GM19193 (cell line): ENCODE data around the gene LPP.

Experiments used
- POLR2A ChIP-seq: IDR thresholded peaks from 4 replicates; pipeline ENCODE4 v1.6.1; 2011; ENCODE audit not compliant: insufficient read depth, insufficient read length; ENCODE audit errors: extremely low read depth

LPP gene

DNA sequence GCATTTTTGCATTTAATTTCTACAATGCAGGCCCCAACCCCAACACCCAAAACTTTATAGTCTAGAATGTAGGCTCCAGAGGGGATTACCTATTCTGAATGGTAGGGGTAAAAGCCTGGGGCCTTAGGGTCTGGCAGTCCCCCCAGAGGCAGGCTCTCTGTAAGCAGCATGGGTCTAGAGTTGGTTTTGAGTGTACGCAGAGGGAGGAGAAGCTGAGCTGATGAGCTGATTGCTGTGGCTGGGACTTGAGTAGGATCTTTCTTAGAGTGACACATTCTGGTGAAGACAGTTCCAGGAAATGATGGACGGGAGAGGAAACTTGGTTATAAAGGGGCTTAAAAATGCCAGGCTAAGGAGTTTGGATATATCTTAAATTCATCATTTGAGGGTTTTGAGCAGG lies 2.1 kb downstream of the LPP start:
- TF ChIP-seq POLR2A = no peak

DNA sequence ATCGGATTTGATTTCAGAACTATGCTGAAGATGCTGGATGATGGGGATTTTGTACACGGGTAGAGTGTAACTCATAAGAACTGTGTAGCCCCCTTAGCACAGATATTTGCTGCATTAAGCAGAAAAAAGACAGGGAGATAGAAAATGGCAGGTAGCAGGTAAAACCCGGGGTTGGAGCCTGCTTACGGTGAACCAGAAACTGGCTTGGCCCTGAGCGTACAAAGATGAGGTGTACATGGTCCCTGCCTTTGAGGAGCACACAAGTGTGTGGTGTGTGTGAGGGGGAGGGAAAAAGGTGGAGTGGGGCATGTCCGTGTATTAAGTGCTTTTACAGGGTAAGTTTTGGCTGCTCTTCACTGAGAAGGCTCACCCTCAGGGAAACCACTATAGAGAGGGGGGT lies 3.5 kb downstream of the LPP start:
- TF ChIP-seq POLR2A = no peak

DNA sequence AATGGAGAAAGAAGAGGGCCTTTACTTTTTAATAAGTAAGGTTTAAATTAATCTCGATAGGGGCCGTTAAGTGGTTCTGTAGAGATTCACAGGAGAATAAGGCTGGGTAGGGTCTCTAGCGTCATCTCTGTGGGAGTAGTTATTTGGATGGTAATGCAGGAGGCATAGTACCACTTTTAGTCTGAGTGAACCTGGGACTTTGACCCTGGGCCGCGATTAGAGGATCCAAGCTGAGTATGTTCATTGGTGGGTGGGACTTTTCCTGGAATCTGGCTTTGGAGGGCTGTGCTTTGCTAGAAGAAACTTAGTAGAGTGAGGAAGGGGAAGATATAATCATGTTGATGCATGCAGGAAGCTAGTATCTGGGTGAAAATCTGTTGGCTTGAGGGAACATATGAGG lies 4.0 kb downstream of the LPP start:
- no peak for TF ChIP-seq POLR2A

DNA sequence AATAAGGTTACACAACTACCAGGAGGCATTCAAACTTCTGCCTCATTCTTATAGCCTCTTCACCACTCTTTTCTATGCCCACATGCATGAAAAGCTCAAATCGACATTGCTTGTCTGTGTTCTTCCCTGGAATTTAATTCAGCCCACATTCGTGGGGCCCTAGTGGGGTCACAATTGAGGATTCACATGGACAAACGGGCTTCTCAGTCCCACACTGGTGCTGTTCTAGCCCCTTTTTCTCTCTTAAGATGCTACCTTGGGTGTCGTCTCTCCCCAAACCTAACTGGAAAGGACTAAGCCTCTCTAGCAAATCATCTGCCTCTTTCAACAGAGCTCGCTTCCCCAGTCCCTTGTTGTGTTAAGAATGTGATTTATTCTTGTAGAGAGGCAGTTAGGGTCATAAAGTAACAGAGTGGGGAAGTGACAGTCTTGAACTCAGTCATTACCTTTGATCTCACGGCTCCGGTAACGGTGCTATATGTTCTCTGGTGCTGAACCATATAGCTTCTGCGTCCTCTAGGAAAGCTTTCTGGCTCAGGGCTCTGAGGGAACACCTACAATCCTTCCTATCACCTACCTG lies 4.9 kb downstream of the LPP start:
- TF ChIP-seq POLR2A = no peak

DNA sequence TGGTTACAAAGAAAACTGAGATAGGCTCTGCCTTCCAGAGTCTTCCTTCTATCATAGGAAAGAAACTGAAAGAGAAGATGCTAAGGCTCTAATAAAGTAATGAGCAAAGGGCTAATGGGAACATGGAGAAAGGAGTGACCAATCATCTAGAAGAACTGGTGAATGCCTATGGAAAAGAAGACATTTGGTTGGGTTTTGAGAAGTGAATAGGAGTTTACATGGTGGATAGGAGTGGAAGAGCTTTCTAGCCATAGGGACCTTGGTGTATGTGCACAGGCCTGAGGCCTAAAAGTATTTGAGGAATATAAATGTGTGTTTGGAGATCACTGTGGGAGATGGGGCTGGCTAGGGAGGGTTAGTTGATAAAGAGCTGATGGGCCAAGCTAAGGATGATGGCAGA lies 6.8 kb downstream of the LPP start:
- TF ChIP-seq POLR2A = no peak

DNA sequence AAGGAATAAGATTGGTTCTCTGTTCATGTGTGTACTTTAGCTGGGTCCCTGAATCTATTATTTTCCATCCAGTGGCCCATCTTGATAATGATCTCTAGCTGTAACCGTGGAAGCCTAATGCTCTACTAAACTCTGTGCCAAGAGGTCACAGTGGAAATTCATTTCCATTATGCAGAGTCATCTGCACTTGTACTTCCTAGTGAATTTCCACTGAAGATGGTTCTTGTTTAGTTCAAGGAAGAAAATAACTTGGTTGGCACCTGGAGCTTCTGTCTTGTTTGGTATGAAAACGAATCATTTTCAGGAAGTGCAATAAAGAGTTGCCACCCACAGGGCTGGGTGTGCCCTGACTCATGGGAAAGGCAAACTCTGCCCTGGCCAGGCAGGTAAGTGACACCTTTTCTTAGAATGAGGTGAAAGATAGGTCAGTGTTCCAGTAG lies 10.3 kb downstream of the LPP start:
- no peak for TF ChIP-seq POLR2A

DNA sequence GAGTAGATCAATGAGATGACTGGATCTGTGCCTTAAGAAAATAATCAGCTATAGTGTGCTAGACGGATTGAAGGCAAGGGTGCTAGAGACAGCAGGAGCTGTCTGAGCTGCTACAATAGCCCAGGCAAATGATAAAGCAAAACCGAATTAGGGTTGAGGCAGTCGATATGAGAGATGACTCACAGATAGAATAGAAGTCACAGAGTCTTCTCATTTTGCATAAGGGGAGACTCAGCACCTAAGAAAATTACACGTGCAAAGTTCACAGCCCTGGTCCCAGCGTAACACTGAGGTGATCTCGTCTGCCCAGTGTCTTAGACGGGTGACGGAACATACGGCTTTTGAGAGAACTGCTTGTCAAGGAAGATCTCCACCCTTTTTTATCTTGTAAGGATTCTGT lies 11.6 kb downstream of the LPP start:
- TF ChIP-seq POLR2A = no peak

DNA sequence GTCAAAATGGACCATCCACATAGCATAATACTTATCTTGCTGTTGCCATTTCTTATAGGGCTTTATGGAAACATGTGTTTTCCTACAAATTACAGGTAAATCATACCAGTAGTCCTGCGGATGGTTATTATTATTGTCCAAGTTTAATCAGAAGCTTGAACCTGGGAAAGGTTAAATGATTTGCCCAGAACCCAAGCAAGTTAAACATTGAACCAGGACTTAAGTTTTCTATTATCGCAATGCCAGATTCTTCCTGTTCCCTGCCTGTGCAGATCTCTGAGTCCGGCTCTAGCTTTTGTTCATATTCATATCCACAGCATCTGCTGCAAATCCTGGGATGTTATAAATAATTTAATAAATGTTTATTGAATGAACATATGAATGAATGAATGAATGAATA lies 12.5 kb downstream of the LPP start:
- no peak for TF ChIP-seq POLR2A

DNA sequence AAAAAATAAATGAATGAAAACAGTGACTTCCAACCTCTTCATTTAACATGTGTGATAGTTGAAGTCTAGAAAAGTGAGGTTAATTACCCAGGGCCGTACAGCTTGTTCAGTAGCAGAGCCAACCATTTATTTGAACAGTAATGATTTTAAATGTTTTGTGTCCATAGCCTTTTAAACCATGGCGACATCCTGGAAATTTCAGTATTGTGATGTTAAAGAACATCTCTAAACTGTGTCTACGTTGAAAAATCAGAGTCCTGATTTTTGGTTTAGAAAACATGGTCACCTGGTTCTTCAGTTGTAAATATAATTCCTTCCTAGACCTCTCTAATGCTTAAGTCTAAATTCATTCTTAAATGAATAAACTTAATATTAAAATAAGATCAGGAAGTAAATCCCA lies 14.2 kb downstream of the LPP start:
- TF ChIP-seq POLR2A = no peak

DNA sequence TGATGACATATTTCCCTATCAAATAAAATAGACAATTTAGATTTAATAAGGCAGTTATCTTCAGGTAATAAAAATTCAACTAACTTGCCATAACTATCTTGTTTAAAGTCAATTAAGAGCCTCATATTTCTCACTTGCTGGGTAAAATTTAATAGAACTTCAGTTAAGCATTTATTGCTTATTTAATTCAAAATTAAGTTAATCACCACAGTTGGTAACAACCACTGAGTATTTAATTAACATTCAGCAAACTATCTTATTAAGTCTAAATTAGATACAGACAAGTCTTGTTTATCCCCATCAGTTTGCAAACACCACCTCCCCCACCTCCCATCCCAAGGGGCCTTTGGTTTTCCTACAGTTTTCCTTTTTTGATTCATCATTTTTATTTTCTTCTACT lies 14.7 kb downstream of the LPP start:
- TF ChIP-seq POLR2A = no peak

DNA sequence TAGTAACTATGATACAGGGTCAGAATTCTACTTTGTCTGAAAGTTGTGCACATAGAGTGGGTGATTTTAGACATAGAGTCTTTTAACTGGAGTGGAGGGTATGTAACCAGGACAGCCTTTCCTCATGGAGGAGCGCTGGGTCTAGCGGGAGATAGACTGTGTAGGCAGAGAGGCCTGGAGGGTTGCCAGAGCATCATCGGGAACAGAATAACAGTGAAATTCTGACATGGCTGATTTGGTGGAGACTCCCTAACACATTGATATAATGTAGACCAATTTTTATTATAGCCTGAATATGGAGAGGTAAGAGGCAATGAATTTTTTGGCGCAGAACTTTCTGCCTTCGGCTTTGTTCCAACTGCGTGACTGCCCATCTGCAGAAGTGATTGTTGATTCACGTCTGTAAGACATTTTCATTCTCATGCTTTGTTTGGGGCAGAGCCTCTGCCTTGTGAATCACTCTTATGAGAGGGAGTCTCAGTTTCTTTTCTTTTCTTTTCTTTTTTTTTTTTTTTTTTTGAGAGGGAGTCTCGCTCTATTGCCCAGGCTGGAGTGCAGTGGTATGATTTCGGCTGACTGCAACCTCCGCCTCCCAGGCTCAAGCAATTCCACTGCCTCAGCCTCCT lies 16.0 kb downstream of the LPP start:
- no peak for TF ChIP-seq POLR2A

DNA sequence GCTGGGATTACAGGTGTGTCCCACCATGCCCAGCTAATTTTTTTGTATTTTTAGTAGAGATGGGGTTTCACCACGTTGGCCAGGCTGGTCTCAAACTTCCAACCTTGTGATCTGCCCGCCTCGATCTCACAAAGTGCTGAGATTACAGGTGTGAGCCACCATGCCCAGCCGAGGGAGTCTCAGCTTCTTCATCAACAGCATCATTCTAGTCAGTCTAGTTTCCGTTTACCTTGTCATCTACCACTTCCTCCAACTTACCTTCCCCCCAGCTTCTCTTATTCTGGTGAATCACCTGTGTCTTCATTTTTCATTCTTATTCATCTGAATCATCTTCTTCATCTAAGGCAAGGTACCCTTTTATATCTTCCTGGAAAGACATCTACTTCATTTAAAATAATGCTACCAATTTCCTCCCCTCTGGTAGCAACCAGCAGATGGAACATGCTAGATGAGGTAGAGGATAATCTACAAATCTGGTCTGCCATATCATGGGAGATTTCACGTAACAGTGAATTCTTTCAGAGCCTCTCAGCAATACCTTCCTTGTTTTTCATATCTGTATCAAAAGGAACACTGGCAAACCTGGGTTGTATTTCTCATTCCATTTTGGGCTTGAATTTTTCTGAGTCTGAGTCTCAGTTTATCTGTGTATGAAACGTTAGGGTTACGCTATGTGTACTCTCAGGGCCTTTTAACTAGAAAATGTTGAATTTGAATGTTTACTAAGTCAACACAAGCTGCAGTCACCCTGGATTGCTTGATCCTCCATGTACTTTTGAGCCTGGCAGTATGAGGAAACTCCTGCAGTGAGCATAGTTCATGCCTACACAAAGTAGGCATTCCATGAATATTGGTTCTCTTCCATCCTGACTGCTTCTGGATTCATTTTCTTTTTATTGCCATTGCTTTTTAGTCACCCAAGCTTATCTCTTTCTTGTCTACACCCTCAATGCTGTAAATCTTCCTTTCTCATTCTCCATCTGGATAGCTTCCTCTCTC lies 16.8 kb downstream of the LPP start:
- no peak for TF ChIP-seq POLR2A

DNA sequence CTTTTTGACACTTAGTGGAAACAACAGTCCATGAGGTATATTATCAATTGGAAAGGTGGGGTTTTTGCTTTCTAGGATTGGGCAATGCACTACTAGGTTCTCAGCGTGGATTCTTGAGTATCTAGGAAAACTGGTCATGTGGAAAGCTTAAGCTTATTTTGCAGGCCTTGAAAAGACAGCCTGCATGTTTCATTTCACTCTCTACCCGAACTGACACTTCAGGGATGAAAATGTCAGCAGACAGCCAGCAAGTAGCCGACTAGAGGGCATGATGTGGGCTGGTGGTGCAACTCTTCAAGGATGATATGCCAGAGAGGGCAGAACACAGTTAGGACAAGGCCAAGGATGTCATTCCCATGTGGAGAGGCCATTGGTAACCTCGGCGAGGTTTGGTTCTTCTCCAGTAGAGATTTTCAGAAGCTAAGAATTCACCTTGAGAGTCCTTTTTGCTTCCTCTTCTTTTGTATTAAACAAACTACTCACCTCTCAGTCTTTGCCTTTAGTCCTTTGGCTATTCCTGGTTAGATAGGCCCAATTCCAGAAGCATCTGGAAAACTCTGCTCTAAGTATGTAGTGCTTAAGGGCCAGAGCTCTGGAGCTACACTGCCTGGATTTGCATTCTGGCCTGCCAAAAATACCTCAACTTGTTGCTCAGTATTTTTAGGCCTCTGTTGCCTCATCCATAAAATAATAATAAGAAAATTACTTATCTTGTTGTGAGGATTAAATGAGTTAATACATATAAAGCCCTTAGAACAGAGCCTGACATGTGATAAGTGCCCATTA lies 17.9 kb downstream of the LPP start:
- no peak for TF ChIP-seq POLR2A

DNA sequence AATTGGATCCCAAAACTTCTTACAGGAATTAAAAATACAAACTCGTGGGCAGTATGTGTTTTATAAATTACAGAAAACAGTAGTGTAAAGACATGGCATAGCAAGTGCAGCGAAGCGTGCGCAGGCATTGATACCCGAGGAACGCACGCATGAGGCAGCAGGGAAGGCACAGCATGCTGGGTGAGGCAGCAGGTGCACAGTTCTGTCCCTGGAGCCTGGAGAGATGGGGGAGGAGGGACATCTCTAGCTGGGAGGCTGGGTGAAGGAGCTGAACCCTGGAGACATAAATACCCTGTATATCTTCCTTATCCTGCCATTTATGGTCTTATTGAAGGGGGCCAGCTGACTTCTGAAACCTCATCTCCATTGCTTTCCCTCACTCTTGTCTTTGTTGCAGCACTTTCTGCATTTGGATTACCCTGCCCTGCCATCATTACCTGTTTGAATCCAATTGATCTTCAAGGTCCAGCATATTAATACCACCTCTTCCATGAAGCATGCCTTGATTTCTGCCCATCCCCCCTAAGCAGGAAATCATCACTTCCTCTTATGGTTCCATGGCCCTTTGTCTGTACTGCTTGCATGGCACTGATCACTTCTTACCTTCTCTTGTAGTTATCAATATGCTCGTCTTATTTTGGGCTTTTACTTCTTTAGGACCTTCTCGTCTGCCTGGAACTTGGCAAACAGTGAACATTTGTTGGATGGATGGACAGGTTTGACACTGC lies 20.5 kb downstream of the LPP start:
- TF ChIP-seq POLR2A = no peak
